ENCODE results near the gene PTPRD. TPM values are rescaled to one million over a fixed set of nuclear protein-coding genes. Genes with fewer than 3 reads are reported as not detected.

Gene PTPRD
- total and polyA plus RNA-seq, 9 of the 15 experiments (the other 6 are each of a cell fraction or from before 2014, with no cell fraction given), result 0.11 TPM; not detected in 8

DNA sequence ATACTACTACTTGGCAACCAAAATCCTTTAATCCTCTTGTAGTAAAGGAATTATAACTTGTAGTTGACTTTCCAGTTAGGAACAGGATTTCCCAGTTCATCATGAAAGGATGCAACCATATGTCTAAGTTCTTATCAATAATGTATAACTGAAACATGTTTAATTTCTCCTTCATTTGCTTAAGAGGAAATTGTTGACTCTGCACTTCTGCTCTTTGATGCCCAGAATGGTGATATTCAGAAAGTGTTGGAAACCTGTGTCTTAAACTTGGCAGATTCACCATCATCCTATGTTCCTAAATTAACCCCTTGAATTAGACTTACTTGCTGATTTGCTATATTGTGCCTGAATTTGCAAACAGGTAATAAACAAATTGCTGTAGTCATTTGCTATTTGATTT, 201.5 kb downstream of the PTPRD start:
- Histone ChIP-seq H3K9me1 (ENCODE audit: control insufficient read depth, insufficient read depth, low read length) (no peaks in the 10 kb centered on the region), H3K79me2 (ENCODE audit: control insufficient read depth, insufficient read depth, low read length) (no peaks in the 10 kb centered on the region), H3K9me3 (replicated peaks; ENCODE audit: control insufficient read depth, insufficient read depth, low read depth, low read length) (no peaks in the 10 kb centered on the region), H3K4me2 (ENCODE audit: insufficient read depth, low read length) (no peak overlapping the region), H4K20me1 (replicated peaks; ENCODE audit: control insufficient read depth, insufficient read depth, low read length) (no peaks in the 10 kb centered on the region), H3K4me1 (replicated peaks in 1 of 2; ENCODE audit: control insufficient read depth in 2 of 2, insufficient read depth in 2 of 2, low read length in 2 of 2) (no peaks in the 10 kb centered on the region), H3K27me3 (ENCODE audit: control insufficient read depth in 2 of 2, insufficient read depth in 2 of 2, low read length in 2 of 2) (no peaks in the 10 kb centered on the region), H3K9ac (ENCODE audit: insufficient read depth in 1 of 2, low read depth in 2 of 2, low read length in 2 of 2) (no peak overlapping the region), H3K4me3 (no peak overlapping the region), H3K27ac (ENCODE audit: extremely low read depth, low read depth, low read length) (no peak overlapping the region), H2AFZ (ENCODE audit: low read depth, low read length) (no peak overlapping the region), H3K36me3 (ENCODE audit: control insufficient read depth, insufficient read depth, low read length) (no peaks in the 10 kb centered on the region)
- DNase-seq (ENCODE audit: extremely low read depth in 1 of 4, low spot score in 3 of 4) (no peak), ATAC-seq (no peak), FAIRE-seq (no peak)
- ChIA-PET CTCF (ENCODE audit: low intra/inter-chr PET ratio) (no interaction called here), POLR2A (no interaction called here)
- no TSS peak for BruUV-seq (replicated peaks)
- in situ Hi-C loops (cut with MboI) (no loop called here), intact Hi-C loops (cut with micrococcal nuclease) (no loop called here)
- TF ChIP-seq SMARCC2 (IDR thresholded peaks at IDR 0.05; ENCODE audit: low read depth), result no peak
- TF ChIP-seq NCOA6 (IDR thresholded peaks at IDR 0.05), result no peak
- no peak for TF ChIP-seq NONO (IDR thresholded peaks at IDR 0.05; ENCODE audit: low read depth in 2 of 2, low read length in 1 of 2)
- TF ChIP-seq SETDB1 (IDR thresholded peaks at IDR 0.05; ENCODE audit: low read length), result no peak
- TF ChIP-seq ZBTB17 (CRISPR knock-in tag; IDR thresholded peaks at IDR 0.05), result no peak
- no peak for TF ChIP-seq HEY1 (CRISPR knock-in tag; IDR thresholded peaks at IDR 0.05; ENCODE audit: borderline replicate concordance)
- TF ChIP-seq, protein P1, sequence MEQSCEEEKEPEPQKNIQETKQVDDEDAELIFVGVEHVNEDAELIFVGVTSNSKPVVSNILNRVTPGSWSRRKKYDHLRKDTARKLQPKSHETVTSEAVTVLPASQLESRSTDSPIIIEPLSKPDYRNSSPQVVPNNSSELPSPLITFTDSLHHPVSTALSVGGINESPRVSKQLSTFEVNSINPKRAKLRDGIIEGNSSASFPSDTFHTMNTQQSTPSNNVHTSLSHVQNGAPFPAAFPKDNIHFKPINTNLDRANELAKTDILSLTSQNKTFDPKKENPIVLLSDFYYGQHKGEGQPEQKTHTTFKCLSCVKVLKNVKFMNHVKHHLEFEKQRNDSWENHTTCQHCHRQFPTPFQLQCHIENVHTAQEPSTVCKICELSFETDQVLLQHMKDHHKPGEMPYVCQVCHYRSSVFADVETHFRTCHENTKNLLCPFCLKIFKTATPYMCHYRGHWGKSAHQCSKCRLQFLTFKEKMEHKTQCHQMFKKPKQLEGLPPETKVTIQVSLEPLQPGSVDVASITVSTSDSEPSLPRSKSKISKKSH (CRISPR knock-in tag; IDR thresholded peaks at IDR 0.05), result no peak
- no peak for TF ChIP-seq JUNB (CRISPR knock-in tag; conservative IDR thresholded peaks at IDR 0.05)
- TF ChIP-seq, protein P2, sequence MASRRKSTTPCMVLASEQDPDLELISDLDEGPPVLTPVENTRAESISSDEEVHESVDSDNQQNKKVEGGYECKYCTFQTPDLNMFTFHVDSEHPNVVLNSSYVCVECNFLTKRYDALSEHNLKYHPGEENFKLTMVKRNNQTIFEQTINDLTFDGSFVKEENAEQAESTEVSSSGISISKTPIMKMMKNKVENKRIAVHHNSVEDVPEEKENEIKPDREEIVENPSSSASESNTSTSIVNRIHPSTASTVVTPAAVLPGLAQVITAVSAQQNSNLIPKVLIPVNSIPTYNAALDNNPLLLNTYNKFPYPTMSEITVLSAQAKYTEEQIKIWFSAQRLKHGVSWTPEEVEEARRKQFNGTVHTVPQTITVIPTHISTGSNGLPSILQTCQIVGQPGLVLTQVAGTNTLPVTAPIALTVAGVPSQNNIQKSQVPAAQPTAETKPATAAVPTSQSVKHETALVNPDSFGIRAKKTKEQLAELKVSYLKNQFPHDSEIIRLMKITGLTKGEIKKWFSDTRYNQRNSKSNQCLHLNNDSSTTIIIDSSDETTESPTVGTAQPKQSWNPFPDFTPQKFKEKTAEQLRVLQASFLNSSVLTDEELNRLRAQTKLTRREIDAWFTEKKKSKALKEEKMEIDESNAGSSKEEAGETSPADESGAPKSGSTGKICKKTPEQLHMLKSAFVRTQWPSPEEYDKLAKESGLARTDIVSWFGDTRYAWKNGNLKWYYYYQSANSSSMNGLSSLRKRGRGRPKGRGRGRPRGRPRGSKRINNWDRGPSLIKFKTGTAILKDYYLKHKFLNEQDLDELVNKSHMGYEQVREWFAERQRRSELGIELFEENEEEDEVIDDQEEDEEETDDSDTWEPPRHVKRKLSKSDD (conservative IDR thresholded peaks at IDR 0.05; ENCODE audit: low read length), result no peak
